GM19239 (cell line): Measurements from ENCODE around the gene TNS3.
A peak's percentile ranks its signal among the peaks of the same experiment; 100 is the strongest.

Experiments used
- DNase-seq: peaks from one replicate; pipeline ENCODE4 v3.0.0; 2011; ENCODE audit warnings: low spot score; ENCODE audit not compliant: insufficient read length
- FAIRE-seq: peaks from 2 replicates; lab custom pipeline; 2011; peaks lifted over from hg19 to GRCh38; lab: Jason Lieb, UNC

The TNS3 gene

DNA sequence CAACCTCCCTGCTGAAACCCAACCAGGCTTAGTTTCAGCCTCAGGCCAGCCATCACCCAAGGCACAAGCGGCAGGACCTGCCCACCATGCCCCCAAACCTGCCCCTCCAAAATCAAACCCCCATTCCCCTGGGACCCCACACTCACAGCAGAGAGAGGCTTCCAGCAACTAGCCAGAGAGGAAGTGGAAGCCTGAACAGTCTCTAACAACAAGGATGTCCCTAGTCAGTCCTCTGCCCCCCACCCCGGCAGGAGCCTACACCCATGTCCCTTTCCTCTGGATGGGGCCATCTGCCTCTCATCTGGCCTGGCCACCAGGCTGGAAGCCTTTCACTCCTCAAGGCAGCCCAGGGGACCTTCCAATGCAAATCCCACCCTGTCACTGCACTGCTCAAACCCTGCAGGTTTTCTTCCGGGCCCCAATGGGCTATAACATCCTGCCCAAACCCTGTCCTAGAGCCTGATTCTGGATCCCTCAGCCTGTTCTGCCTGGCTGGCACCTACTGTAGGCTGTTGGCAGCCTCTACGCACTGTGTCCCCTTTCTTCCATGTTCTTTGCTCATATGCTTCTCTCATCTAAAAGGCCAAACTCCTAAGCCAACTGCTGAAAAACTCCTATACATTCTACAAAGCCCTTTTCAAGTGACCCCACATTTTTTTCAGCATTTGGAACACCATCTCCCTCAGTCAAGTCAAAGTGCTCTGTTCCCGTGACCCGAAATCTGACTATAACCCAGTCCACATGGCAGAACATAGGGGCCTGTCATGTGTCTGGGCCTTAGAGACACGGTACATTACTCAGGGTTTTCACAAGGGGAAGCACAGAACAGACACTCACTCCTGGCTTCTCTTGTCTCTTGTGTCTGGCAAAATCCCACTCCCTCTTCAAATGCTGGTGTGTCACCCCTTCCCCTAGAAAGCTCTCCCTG is 253.3 kb downstream of the TNS3 start:
- DNase-seq (no peak), FAIRE-seq (no peak)

DNA sequence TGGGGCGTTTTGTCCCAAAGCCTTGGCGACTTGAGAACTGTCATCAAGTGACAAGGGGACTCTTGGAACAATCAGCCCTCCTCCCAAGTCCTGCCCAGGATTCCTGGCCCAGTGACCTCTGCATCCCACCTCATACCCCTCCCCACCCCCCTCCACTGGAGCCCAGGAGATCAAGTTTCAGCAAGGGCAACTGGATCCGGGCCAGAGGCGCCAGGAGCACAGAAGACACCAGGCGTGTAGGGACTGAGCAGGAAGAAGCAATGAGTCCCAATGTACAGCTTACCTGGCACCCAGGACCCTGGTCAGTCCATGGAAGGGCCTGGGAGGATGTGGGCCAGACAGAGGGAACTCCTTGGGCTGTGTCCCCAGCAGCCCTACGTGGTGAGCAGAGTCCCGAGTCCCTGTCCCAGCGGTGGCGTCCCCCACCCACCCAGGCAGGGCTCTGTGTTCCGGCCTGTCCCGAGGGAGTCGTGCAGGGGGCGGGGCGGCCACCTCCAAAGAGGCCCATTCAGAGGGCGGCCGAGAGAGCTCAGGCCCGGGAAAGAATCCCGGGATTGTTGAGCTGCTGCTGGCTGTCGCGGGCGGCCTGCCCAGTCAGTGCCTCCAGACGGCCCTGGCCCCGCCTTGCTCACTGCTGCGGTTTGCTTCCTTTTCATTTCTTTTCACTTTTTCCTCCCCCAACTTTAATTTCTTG is 254.1 kb downstream of the TNS3 start:
- FAIRE-seq: no peak
- DNase-seq: no peak

DNA sequence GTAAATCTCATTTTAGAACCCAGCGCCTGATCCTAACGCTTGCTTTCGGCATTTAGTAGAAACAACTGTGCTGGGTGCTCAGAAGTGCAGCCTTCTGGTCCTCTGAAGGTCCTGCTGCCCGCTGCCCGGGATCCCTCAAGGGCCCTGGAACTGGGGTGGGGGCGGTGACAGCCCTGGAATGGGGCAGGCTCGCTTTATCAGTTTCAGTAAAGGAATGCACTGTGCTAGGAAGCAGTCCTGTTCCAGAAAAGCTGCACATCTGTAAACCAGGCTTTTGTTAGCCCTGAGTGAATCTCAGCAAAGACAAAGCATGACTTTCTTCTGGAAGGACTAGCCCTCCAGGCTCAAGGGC is 254.6 kb downstream of the TNS3 start:
- DNase-seq: no peak
- FAIRE-seq: no peak

DNA sequence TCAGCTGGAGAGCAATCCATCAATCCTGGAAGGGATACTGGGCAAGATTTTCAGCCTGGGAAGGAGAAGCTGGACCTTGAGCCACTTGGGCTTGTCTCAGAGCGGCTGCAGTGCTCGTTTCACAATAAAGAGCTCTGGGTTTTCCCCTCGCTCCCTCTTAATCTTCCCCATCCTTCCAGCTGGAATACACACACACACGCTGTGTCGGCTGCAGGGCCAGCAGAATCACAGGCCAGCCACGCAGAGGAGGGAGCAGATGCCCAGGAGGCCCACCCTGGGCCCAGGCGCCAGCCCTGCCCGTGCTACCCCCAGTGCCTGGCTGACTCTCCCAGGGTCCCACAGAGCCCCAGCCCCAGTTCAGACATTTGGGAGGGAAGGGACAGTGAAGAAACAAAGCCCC is 255.1 kb downstream of the TNS3 start:
- no peak for DNase-seq
- no peak for FAIRE-seq

DNA sequence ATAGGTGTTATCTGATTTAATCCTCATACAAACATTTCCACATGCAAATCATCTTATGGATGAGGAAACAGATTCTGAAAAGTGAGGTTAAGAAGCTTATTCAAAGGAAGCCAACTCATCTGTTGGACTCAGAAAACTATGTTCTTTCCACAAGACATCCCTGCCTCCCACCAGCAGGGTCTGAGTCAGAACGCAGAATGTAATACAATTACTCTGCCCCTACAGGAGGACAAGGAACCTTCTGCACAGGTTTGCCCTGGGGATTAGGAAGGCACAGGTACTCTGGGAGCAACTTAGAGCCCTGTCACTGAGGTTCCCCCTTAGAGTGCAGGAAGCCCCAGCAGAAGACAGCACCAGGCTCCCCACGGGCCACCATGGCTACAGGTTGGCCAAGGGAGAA is 255.7 kb downstream of the TNS3 start:
- FAIRE-seq (no peak), DNase-seq (no peak)

DNA sequence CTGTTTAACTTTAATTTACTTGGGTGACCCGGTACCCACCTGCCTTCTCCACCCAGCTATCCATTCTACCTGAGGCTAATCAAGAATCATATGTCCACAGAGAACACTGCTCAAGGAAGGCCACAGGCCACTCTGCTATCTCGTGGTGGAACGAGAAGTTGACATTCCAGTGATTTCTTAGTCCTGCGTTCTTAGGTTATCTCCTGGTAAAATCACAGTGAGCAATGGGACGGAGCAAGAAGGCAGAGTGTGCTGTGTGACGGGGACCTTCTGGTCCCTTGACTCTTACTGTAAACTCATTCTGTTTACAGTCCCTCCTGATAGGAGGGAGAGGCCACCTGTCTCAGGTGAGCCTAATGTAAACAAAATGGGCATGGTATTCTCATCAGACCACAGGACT is 256.6 kb downstream of the TNS3 start:
- FAIRE-seq (no peak), DNase-seq (no peak)

DNA sequence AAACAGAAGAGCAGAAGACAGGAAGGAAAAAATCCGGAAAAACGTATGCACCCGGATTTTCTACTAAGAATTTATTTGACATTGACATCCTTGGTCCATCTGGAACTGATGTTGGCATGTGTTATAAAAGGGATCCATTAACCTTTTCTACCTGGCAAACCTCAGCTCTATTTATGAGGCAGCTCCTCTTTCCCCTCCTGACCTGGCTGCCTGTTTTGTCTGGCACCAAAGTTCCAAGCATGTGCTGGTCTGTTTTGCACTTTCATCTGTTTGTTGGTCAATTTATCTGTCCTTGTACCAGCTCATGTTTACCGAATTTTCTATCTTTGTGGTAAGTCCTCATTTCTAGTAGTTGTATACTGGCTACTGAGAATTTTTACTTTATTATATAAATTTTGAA is 258.0 kb downstream of the TNS3 start:
- no peak for FAIRE-seq
- no peak for DNase-seq

DNA sequence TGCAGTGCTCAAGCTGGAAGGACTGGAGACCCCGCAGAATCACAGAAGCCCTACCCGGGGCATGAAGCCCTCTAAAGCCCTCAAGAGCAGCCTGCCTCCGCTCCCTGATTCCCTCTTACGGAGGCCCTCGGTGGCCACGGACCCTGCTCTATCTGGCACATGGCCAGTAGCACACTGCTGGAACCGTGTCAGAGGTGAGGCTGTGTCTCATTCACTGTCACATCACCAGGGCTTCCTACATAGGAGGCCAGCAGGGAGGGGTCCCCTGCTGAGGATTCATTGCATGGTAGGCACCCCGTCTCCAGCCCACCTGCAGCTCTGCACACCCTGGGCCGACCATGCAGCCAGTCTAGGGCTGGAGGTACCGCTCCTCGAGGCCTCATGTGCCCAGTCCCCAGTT is 259.2 kb downstream of the TNS3 start:
- FAIRE-seq (no peak), DNase-seq (no peak)

DNA sequence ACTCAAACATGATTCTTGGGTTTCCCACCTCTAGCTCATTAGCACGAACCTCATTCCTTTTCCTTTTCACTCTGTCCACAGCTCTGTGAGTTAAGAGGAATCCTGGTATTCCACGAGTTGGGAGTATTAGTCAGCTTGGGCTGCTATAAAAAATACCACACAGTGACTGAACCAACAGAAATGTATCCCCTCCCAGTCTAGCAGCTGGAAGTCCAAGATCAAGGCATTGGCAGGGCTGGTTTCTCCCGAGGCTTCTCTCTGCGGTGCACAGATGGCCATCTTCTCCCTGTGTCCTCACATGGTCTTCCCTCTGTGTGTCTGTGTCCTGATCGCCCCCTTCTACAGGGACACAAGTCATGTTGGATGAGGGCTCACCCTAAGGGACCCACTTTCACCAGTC is 261.6 kb downstream of the TNS3 start:
- no peak for DNase-seq
- no peak for FAIRE-seq

DNA sequence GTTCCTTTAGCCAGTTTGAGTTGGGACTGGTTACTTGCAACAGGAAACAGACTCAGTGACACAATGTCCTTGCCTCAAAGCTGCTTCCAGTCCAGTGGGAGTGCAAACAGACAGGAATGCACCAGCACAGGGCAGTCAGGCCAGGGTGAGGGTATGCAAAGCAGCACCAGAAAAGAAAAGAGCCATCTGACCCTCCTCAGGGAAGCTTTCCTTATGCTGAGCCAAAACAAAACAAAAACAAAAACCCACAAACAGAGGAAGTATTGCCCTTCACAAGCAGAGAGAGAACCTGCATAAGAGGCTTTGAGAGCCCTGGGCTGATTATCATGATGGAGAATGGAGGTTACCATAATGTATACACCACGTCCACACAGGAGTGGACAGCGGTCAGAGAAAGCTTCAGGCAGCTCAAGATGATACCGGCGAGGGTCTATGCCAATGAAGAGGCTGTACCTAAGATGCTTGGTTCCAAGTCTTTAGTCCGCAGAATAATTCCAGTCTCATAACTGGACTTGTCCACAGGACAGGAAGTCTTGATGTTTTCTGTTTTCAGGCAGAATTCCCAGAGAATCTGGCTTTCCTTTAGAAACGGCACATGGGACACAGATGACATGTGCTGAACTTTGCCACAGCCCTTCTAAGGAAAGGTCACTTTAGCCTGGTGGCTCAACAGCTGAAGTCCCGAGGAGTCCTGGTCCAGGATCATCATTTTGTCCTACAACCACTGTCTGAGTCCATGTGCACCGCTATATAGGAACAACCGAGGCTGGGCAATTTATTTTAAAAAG is 263.3 kb downstream of the TNS3 start:
- FAIRE-seq: peak; percentile 23
- peak; percentile 6 for DNase-seq

DNA sequence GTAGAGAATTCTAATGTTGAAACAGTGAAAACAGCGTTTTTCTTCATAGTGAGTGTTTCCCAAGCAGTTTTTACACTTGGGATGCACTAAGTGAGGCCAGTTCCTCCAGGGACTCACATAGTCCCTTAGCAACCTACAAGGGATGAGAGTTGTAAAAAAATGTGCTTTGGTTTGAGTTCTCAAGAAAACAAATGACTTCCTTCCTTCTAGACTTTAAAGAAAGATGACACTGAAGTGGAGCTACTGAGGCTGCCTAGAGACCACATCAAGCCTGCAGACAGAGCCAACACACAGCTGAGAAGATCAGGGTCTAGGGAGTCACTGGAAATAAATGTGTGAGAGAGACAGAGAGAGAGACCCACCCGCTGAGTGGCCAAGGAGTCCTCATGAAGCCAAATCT is 264.4 kb downstream of the TNS3 start:
- DNase-seq (no peak), FAIRE-seq (no peak)

DNA sequence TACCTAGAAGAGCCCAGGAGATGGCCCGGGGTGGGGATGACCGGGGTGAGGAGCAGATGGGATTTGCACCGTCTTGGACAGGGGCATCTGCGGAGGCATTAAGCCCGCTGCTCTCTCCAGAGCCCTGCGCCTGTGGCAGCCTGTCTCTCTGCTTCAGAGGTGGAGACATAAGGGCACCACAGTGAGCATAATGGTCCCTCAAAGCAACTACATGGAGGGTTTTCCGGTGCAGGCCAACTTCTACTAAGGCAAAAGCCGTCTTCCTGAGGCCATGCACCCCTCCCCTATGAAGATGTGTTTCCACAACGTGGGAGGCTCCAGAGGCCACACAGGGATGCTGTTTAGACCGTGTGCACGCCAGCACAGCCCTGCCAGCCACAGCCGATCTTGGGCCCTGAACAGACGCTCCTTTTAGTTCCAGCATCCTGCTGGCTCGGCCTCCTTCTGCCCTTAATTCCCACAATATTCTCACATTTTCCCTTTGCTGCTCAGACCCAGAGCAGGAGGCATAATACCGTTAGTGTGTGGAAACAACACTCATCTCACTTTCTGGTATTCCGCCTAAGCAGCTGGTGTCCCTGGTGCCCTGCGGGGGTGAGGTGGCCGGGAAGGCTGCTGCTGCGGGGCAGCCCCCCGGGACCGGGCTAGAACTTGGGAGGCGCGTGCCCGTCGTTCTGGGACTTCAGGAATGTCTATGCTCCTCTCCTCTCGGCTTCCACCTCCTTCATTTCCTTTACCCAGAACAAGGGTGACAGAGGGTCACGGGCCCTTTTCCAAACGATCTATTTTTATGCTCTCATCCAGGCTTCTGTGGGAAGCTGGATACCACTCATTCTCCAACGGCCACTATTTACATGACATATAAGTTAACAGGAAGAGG is 266.9 kb downstream of the TNS3 start:
- DNase-seq: no peak
- no peak for FAIRE-seq

DNA sequence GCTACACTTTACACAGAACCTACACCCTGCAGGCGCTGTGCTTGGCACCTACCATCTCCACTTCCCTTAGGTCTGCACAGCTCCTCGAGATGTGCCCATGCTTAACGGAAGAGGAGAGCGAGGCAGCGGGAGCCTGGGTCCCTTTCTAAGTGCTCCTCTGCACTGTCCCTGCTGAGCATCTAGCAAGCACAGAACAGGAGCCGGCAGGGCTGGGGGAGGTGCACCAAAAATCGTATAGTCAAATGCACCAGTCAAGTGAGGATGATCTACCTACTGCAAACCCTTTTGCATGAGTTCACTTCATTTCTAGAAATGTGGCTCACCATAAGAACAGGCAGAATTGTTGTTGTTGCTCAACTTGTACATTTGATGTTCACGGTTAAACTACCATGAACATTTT is 267.7 kb downstream of the TNS3 start:
- FAIRE-seq (no peak), DNase-seq (no peak)

DNA sequence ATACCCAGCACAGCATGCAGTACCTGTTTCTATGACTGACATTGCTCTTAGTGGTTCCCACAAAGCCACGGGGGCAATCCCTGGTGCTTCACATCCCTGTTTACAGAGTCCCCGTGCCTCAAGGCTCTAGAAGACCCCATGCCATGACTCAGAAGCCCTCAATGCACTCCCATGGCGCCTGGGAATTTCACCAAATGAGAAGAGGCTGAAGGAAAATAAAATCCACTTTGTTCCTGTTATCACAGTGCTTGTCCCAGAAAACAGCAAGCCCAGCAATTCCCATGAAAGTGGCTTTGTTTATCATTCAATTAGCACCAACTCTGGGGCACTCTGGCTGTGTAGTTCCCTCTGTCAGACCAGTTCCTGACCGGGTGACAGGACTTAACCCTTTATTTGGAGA is 268.3 kb downstream of the TNS3 start:
- no peak for FAIRE-seq
- DNase-seq: no peak

DNA sequence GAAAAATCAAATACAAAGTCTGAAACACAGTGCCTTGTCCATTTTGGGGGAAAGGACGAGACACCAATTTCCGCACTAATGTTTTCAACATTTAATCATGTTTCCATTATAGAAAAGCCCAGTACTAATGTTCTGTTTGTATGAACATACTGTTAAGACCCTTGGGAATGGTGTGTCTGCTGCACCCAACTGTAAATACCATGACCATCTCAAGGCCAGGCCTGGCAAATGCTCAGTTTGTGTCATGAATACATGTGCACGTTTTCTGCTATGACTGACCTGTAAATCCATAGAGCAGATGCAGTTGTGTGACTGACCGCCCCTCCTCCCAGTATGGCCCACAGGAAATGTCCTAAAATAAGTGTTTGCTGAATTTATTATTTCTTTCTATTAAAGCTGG is 270.0 kb downstream of the TNS3 start:
- FAIRE-seq: no peak

DNA sequence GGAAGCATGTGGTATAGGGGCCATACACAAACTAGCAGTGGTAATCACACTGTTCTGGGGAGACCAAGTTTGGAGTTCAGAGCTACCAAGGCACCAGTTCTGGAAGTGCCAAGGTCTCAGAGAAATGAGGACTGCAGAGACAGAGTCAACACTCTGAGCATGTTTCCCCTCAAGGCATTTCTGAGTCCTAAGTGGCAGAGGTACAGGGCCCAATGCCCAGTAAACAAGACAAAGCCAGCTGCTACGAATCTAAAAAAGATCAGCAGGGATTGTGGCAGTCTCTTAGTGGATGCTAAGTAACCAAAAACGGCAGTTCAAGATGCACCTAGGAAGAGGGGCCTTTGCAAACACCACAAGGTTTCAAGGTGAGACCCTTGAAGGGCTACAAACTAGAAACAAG is 271.9 kb downstream of the TNS3 start:
- FAIRE-seq (no peak), DNase-seq (no peak)

More for the DNA sequence above, 270.0 kb downstream of the TNS3 start:
- DNase-seq: no peak

DNA sequence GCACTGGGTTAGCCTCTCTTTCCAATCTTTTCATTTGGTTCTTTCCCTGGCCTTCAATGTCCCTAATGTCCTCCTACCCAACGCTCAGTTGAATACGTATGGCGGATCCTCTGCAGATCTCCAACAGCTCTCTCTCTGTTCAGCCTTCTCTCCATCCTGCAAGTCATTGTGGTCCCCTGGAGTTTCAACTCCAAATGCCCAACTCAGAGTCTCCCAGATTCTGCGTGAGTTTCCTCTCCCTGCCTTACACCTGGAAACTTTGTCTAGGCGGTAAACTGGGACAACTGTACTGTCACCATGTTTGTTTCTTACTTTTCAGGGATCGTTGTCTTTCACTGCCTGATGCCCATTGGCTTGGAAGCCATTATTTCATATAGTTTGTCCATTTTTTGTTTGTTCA is 273.1 kb downstream of the TNS3 start:
- FAIRE-seq: no peak

DNA sequence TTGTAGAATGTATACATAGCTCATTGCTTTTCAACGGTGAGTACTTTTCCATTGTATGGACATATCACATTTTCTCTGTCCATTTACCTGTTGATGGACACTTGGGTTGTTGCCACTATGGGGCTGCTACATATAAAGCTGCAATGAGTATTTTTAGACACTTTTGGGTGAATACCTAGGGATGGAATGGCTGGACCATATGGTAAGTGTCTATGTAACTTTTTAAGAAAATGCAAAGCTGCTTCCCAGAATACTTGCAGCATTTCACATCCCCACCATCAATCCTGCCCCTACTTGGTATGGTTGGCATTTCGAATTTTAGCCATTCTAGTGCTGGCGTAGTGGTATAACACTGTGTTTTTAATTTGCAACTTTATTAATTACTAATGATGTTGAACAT is 274.6 kb downstream of the TNS3 start:
- no peak for DNase-seq
- no peak for FAIRE-seq

More for the DNA sequence above, 273.1 kb downstream of the TNS3 start:
- DNase-seq: no peak

DNA sequence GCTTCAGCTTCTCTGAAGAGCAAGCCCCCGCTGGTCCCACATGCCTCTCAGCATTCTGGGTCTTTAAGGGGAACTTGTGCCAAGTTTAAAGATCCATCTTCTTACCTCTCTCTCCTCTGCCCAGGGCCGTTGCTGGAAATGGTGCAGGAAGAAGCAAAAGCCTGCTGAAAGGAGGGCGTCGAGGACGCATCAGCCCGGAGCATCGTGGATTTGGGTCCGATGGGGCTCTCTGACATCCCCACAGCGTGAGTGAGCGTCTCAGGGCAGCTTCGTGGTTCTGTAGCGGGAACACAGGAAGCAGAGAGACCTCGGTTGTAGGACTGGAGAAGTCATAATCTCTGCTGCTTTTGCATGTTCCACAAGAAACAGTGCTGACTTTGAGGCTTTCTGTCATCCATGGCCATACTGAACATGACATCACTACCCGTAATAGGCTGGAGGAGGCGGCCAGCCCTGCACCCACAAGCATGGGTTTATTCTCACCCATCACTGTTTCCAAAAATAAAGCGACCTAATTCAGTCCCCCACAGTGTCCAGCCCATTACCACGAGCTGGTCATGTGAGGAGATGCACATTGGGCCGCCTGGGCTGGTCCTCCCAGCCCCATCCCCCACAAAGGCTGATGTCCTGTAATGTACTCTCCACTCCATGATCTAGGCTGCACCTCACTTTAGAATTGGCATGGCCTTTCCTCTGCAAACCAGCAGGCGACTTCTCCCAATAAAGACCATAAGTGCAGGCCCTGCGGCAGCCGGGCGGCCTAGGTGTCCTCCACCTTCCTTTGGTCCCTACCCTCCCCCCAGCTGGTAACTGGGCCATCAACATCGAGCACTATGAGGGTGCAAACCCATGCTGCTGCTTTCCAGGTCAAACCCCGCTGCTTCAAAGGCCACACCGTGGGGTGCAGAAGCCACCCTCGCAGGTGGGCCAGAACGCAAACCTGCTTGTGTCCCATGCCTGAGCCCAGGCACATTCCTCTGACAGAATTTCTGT is 276.9 kb downstream of the TNS3 start:
- DNase-seq (no peak), FAIRE-seq (no peak)
